GM06990 (cell line): Measurements from ENCODE around the gene GALK1.

ENCODE experiments used
- DNase-seq: peaks from one replicate; pipeline ENCODE4 v3.0.0-alpha.2; 2011; ENCODE audit not compliant: insufficient read length; ENCODE audit errors: extremely low read depth
- H3K27me3 ChIP-seq: replicated peaks from 2 replicates; pipeline ENCODE4 v1.6.0; 2011; ENCODE audit warnings: low read length; ENCODE audit not compliant: control insufficient read depth, insufficient read depth
- H3K36me3 ChIP-seq: 2 replicates; pipeline ENCODE4 v1.5.1; 2011; ENCODE audit warnings: low read length; ENCODE audit not compliant: control insufficient read depth, insufficient read depth
- H3K4me3 ChIP-seq: replicated peaks from 2 replicates; pipeline ENCODE4 v1.5.1; 2011; ENCODE audit warnings: low read depth, mild to moderate bottlenecking, control low read depth, low read length
- TF ChIP-seq, protein P1 (sequence below): IDR thresholded peaks from 2 replicates; pipeline ENCODE4 v1.5.1; 2011; ENCODE audit warnings: low read length, control low read depth, mild to moderate bottlenecking, inconsistent platforms; ENCODE audit not compliant: insufficient read depth, poor library complexity, severe bottlenecking

Gene GALK1

DNA sequence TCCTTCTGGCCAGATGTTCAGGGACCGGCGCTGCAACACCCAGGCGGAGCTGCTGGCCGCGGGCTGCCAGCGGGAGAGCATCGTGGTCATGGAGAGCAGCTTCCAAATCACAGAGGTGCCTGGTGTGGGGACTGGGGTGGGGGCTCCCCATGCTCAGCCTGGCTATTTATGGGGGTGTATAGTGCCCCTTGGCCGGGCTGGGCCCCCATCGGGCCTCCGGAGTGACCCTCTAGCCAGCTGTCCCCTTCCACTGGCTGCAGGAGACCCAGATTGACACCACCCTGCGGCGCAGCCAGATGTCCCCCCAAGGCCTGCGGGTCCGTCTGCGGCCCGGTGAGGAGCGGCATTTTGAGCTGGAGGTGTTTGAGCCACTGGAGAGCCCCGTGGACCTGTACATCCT, 37.6 kb downstream of the GALK1 start:
- Histone ChIP-seq H3K4me3 (no peak overlapping the region), H3K36me3 (no peaks in the 10 kb centered on the region), H3K27me3 (no peaks in the 10 kb centered on the region)
- no peak for DNase-seq
- TF ChIP-seq, protein P1, sequence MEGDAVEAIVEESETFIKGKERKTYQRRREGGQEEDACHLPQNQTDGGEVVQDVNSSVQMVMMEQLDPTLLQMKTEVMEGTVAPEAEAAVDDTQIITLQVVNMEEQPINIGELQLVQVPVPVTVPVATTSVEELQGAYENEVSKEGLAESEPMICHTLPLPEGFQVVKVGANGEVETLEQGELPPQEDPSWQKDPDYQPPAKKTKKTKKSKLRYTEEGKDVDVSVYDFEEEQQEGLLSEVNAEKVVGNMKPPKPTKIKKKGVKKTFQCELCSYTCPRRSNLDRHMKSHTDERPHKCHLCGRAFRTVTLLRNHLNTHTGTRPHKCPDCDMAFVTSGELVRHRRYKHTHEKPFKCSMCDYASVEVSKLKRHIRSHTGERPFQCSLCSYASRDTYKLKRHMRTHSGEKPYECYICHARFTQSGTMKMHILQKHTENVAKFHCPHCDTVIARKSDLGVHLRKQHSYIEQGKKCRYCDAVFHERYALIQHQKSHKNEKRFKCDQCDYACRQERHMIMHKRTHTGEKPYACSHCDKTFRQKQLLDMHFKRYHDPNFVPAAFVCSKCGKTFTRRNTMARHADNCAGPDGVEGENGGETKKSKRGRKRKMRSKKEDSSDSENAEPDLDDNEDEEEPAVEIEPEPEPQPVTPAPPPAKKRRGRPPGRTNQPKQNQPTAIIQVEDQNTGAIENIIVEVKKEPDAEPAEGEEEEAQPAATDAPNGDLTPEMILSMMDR: no peak

DNA sequence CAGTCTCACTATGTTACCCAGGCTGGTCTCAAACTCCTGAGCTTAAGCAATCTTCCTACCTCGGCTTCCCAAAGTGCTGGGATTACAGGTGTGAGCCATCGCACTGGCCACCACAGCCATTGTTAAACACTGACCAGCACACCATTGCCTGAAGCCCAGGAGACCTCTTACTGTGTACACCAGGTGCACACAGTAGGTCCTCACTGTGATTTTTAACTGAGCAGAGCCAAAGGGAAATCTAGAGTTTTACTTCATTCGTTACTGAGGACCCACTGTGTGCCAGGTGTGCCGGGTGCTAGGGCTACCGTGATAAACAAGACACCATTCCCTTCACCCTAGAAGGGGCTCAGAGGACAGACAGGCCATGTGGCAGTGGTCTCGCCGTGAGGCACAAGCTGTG, 39.5 kb downstream of the GALK1 start:
- no peak for DNase-seq
- Histone ChIP-seq H3K36me3 (no peaks in the 10 kb centered on the region), H3K4me3 (no peak overlapping the region), H3K27me3 (no peaks in the 10 kb centered on the region; the same call in 1 of the 2 replicates)
- TF ChIP-seq, protein P1: no peak

DNA sequence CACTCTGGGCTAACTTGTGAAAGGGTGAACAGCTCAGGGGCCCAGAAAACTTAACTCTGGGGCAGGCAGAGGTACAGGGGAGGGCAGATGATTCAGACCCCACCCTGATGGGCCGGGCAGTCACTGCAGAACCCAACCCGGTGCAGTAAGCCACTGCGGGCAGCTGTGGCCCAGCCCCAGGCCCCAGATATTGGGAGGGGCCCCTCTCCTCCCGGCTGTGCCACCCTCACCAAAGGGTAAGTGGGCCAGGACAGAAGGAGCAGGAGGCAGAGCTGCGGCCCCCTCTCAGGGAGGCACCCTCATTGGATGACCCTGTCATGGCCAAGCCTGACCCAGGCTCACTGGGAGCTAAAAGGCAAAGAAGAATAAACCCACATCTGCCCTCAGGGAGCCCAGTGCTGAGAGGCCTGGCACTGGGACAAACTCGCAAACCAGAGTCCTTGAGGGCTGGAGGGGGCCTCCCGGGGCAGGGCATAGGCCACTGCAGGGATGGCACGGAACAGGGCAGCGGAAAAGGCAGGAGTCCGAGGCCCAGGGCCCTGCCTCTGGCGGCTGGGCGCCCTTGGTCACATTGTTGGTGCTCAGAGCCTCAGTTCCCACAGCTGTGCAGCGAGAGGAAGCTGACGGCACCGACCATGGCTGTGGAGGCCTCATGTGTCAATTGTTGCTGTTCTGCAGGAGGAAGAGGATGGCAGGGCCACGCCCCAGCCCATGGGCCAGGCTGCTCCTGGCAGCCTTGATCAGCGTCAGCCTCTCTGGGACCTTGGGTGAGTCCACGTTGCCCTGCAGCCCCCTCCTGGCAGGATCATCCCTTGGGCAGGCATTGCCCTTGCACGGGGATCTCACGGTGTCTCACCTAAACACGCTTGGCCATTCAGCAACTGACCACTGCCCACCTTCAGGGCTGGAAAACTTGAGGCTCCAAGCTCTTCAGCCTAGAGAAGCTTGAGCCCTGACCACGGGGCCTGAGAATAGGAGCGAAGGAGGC, 40.7 kb downstream of the GALK1 start:
- Histone ChIP-seq H3K27me3 (no peaks in the 10 kb centered on the region; the same call in 1 of the 2 replicates), H3K36me3 (no peaks in the 10 kb centered on the region), H3K4me3 (no peak overlapping the region)
- TF ChIP-seq, protein P1: no peak
- no peak for DNase-seq

DNA sequence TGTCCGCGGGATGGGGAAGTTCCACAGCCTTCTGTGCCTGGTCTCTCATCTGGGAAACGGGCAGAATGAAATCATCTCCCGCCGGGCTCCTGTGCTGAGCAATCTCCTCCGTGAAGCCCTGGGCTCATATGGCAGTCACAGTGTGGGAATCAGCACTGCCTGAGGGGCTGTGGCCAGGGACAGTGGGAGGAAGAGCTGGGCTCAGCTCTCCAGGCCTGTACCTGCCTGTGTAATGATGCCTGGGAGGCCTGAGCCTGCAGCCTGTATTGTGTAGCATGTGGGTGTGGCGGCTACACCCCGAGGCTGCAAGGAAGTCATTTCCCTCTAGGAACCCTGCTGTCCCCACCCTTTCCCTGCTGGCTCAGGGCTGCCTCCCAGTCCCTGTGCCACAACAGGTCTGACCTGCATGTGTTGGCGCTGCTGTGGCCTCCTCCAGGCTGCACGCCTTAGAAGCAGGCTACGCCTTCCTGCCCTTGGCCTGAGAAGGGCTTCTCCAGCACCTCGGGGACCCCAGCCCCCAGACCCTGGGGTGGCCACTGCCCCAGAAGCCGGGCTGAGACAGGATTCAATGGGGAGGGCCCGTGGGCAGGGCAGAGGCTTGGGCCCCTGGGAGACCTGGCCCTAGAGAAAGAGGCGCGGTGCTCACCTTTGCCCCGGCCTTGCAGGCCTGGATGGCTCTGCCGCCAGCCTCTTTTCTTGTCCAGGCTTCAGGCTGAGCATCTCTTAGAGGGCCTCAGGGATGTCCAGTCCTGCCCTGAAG, 41.6 kb downstream of the GALK1 start:
- no peak for DNase-seq
- TF ChIP-seq, protein P1: no peak
- H3K36me3 ChIP-seq: no peaks in the 10 kb centered on the region
- no peaks in the 10 kb centered on the region; the same call in 1 of the 2 replicates for H3K27me3 ChIP-seq
- H3K4me3 ChIP-seq: no peak overlapping the region

DNA sequence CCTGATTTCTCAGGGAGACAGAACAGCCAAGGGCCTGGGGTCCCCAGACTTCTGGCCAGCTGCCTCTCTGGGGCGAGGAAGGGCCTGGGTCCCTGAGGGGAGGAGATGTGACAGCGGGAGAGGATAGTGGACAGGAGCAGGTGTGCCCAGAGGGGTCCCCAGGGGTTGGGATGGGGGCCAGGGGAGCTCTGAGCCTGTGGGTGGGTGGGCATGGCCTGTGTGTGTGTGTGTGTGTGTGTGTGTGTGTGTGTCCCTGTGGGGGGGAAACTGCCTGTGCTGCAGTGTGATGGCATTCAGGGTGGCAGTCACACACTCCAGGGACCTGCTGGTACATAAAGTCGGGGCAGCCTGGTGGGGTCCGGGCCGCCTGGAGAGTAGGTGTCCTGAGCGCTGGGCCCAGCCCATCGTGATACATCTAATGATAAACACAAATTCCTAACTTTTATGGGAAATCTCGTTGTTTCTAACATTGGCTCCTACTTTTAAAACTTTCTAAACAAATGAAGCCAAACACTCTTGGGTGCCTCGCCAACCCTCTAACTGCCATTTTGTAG, 42.4 kb downstream of the GALK1 start:
- no peaks in the 10 kb centered on the region for H3K36me3 ChIP-seq
- DNase-seq: no peak
- TF ChIP-seq, protein P1: no peak
- H3K4me3 ChIP-seq: no peak overlapping the region
- no peaks in the 10 kb centered on the region; the same call in 1 of the 2 replicates for H3K27me3 ChIP-seq
